Erythroblast (primary cell): ENCODE results near the gene C5AR2.

Experiments
- GATA1 ChIP-seq: IDR thresholded peaks from 2 replicates; pipeline ENCODE4 v1.6.1; 2011; ENCODE audit warnings: low read depth, mild to moderate bottlenecking, control low read depth, low read length, moderate library complexity
- POLR2A ChIP-seq: IDR thresholded peaks from 2 replicates; pipeline ENCODE4 v1.6.1; 2011; ENCODE audit warnings: mild to moderate bottlenecking, low read length

- TF ChIP-seq POLR2A (no peak), GATA1 (no peak)
Measured at GRCh38 chr19:47313754-47314295, 18.1 kb upstream of the C5AR2 start.
